ENCODE measurements around the gene HS3ST3B1. TPM values are rescaled to one million over a fixed set of nuclear protein-coding genes. Genes with fewer than 3 reads are reported as not detected.

HS3ST3B1 gene
- total RNA-seq, 4 donors from 2014 or later: 2.5 to 5.5 (median 3.3) TPM

DNA sequence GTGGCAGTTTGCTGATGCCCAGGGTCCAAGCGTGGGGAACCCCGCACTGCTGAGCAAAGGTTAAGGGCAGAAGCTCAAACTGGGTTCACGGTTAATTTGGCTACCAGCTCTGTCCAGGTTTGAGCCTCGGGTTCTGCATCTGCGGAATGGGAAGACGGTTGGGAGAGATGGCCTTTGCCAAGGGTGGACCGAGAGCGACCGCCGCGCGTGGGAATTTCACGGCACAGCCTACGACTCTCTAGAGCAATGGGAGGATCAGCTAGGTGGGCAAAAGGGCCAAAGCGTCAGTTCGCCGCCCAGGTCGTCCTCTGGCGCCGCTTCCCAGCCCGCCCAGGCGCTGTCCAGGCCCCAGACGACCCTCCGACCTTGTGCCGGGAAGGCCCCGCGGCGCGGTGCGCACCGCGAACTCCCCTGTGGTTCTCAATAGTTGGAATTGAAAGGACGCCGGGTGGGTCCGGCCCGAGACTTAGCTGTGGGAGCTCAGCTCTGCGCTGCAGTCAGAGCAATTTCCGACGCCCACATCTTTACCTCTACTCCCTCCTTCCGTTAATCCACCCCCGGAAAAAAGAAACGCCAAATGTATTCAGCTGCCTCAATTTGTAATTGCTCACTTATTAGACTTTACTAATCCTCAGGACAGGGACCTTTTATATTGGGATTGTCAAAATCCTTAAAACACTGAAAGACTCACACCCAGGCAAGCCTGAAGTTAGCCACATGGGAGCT, 2.5 kb upstream of the HS3ST3B1 start:
- H3K27me3 ChIP-seq: peaks cover 0 to 100% (median 64%) of the 10 kb centered on the region in 4 donors
- WGBS: 34% methylated on average over 16 of the region's 42 CpGs
- H3K36me3 ChIP-seq: no peaks in the 10 kb centered on the region
- peaks cover 56 to 70% (median 65%) of the 10 kb centered on the region in 4 donors for H3K4me1 ChIP-seq
- H3K27ac ChIP-seq (replicated peaks in 1 of 4): no peak overlapping the region
- H3K9me3 ChIP-seq: no peaks in the 10 kb centered on the region
- no peak overlapping the region for H3K4me3 ChIP-seq
- TF ChIP-seq, protein P1, sequence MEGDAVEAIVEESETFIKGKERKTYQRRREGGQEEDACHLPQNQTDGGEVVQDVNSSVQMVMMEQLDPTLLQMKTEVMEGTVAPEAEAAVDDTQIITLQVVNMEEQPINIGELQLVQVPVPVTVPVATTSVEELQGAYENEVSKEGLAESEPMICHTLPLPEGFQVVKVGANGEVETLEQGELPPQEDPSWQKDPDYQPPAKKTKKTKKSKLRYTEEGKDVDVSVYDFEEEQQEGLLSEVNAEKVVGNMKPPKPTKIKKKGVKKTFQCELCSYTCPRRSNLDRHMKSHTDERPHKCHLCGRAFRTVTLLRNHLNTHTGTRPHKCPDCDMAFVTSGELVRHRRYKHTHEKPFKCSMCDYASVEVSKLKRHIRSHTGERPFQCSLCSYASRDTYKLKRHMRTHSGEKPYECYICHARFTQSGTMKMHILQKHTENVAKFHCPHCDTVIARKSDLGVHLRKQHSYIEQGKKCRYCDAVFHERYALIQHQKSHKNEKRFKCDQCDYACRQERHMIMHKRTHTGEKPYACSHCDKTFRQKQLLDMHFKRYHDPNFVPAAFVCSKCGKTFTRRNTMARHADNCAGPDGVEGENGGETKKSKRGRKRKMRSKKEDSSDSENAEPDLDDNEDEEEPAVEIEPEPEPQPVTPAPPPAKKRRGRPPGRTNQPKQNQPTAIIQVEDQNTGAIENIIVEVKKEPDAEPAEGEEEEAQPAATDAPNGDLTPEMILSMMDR (IDR thresholded peaks at IDR 0.05): no peak
- TF ChIP-seq POLR2A (IDR thresholded peaks at IDR 0.05; ENCODE audit: low read depth): no peak
- TF ChIP-seq EP300 (IDR thresholded peaks at IDR 0.05): no peak
- no peak for TF ChIP-seq POLR2AphosphoS5 (IDR thresholded peaks at IDR 0.05)
- peak; percentile 39 for DNase-seq (ENCODE audit: extremely low spot score)
- intact Hi-C loops (cut with DNase I): no loop called here

DNA sequence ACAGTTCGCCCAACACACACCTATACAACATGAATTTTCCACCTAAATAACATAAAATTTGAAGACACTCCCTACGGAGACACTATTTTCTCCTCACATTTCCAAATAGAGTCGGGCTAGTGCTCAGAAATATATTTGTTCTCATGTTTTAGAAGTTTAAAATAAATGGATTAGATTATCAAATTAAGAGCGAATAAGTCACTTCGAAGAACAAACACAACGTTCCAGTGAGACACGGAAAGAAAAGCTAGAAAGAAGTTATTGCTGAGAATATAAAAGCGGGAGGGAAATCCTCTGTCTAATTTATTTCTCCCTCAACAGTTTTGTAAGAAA, 2.0 kb upstream of the HS3ST3B1 start:
- Histone ChIP-seq H3K27me3 (peaks cover 0 to 100% (median 65%) of the 10 kb centered on the region in 4 donors), H3K4me3 (peak overlapping the region; percentile 60 to 66 (median 63)), H3K9me3 (no peaks in the 10 kb centered on the region), H3K27ac (replicated peaks in 1 of 4) (peak overlapping the region; percentile 44 to 82 (median 66)), H3K4me1 (peaks cover 56 to 75% (median 70%) of the 10 kb centered on the region in 4 donors), H3K36me3 (no peaks in the 10 kb centered on the region)
- TF ChIP-seq, protein P1 (IDR thresholded peaks at IDR 0.05): no peak
- TF ChIP-seq EP300 (IDR thresholded peaks at IDR 0.05) (no peak), POLR2AphosphoS5 (IDR thresholded peaks at IDR 0.05) (no peak), POLR2A (IDR thresholded peaks at IDR 0.05; ENCODE audit: low read depth) (no peak)
- intact Hi-C loops (cut with DNase I): no loop called here
- no peak for DNase-seq (ENCODE audit: extremely low spot score)
- WGBS: 31% methylated on average over 8 of the region's 8 CpGs

DNA sequence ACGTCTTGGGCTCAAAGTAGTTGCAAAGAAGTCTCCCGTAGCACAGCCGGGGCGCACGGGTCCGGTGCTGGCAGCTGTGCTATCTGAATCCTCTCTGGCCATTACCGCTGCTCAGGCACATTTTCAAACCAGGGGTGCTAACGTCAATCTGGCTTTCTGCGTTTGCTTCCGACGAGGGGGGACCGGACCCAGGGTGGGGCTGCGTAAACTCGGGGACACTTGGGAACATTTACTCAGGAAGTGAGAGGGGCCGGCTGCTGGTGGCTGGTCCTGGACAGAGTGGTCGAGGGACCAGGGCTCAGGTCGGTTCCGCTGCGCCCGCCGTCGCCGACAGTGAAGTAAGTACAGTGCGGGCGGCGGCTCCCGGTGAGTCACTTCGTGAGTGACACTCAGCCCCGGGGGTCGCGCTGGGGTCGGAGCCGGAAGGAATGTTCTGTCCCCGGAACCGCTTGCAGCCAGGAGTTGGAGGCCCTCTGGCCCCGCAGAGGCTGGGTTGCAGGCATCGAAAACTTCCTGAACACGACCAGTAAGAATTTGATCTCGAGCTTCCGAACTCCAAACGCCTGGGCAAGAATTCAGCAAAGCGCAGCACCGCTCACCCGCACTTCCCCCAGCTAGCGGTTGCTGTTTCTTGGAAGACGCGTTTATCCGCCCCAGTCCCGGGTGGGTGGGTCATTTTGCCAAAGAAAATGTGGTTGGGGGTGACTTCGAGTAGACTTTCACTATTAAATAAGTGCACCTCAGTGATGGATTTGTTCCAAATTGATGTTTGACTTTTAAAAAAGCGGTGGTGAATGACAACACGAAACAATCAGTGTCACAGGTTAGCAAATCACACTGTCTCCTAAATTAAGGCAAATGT, 1.4 kb upstream of the HS3ST3B1 start:
- peak; percentile 93 for DNase-seq (ENCODE audit: extremely low spot score)
- H3K27me3 ChIP-seq: peaks cover 0 to 100% (median 71%) of the 10 kb centered on the region in 4 donors
- H3K4me3 ChIP-seq: peak overlapping the region; percentile 60 to 66 (median 63)
- no peaks in the 10 kb centered on the region for H3K9me3 ChIP-seq
- H3K36me3 ChIP-seq: no peaks in the 10 kb centered on the region
- no peak for TF ChIP-seq EP300 (IDR thresholded peaks at IDR 0.05)
- TF ChIP-seq POLR2AphosphoS5 (IDR thresholded peaks at IDR 0.05): no peak
- no peak for TF ChIP-seq POLR2A (IDR thresholded peaks at IDR 0.05; ENCODE audit: low read depth)
- TF ChIP-seq, protein P1 (IDR thresholded peaks at IDR 0.05): no peak
- peak overlapping the region; percentile 44 to 82 (median 66) for H3K27ac ChIP-seq (replicated peaks in 1 of 4)
- intact Hi-C loops (cut with DNase I): loop anchor here (5.0 to 10.0 kb wide), 2 partner anchors 222 to 635 kb away; no protein-coding TSS in a partner anchor
- 5% methylated on average over 25 of the region's 52 CpGs for WGBS
- H3K4me1 ChIP-seq: peaks cover 56 to 81% (median 74%) of the 10 kb centered on the region in 4 donors

DNA sequence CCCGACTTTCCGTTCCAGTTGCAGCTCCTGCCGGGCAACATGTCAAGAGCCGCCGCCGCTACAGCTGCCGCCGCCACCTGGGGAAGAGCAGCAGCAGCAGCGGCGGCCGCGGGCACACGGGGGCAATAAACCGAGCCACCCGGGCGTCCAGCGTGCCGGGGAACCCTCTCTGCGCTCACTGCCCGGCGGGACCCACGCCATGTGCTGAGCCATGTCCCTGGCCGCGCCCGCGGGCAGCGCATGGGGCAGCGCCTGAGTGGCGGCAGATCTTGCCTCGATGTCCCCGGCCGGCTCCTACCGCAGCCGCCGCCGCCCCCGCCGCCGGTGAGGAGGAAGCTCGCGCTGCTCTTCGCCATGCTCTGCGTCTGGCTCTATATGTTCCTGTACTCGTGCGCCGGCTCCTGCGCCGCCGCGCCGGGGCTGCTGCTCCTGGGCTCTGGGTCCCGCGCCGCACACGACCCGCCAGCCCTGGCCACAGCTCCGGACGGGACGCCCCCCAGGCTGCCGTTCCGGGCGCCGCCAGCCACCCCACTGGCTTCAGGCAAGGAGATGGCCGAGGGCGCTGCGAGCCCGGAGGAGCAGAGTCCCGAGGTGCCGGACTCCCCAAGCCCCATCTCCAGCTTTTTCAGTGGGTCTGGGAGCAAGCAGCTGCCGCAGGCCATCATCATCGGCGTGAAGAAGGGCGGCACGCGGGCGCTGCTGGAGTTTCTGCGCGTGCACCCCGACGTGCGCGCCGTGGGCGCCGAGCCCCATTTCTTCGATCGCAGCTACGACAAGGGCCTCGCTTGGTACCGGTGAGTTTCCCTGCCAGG, 604 bp downstream of the HS3ST3B1 start:
- Histone ChIP-seq H3K4me1 (peaks cover 56 to 81% (median 74%) of the 10 kb centered on the region in 4 donors), H3K27ac (replicated peaks in 1 of 4) (peak overlapping the region; percentile 61 to 82 (median 68)), H3K4me3 (peak overlapping the region; percentile 60 to 66 (median 63)), H3K9me3 (no peaks in the 10 kb centered on the region), H3K36me3 (no peaks in the 10 kb centered on the region), H3K27me3 (peaks cover 0 to 100% (median 69%) of the 10 kb centered on the region in 4 donors)
- TF ChIP-seq EP300 (IDR thresholded peaks at IDR 0.05): no peak
- TF ChIP-seq, protein P1 (IDR thresholded peaks at IDR 0.05): peak in 1 of 3 experiments; percentile 16
- DNase-seq (ENCODE audit: extremely low spot score): no peak
- intact Hi-C loops (cut with DNase I): loop anchor here (2.0 to 10.0 kb wide), 3 partner anchors 224 to 707 kb away; no protein-coding TSS in a partner anchor
- no CpG with 5 or more reads among the region's 90 CpGs for WGBS

All from esophagus muscularis mucosa (tissue), 4 donors.